NCI-H510A (cell line): ENCODE data around the gene HOXA9.
A peak's percentile ranks its signal among the peaks of the same experiment; 100 is the strongest.

ENCODE experiments used
- DNase-seq: peaks from one replicate; lab custom pipeline; 2025; lab: John Stamatoyannopoulos, UW

The HOXA9 gene

GRCh38 chr7:27188386-27189294, 23.3 kb upstream of the HOXA9 start:
- DNase-seq = no peak

GRCh38 chr7:27187475-27188385, 22.4 kb upstream of the HOXA9 start:
- no peak for DNase-seq

GRCh38 chr7:27186668-27187474, 21.5 kb upstream of the HOXA9 start:
- no peak for DNase-seq

- no peak for DNase-seq
Measured at GRCh38 chr7:27185854-27186667, 20.7 kb upstream of the HOXA9 start.

GRCh38 chr7:27185013-27185853, 19.9 kb upstream of the HOXA9 start, which contains the start of gene HOXA11:
HOXA11 (minus strand) TSS chr7:27185232; CDS start chr7:27185144, 88 bp downstream.
- peak; percentile 24 for DNase-seq

- DNase-seq = peak; percentile 24
Measured at GRCh38 chr7:27184337-27185012, 19.1 kb upstream of the HOXA9 start.

- DNase-seq = no peak
Measured at GRCh38 chr7:27183682-27184336, 18.5 kb upstream of the HOXA9 start.

GRCh38 chr7:27182861-27183681, 17.7 kb upstream of the HOXA9 start:
- no peak for DNase-seq

- no peak for DNase-seq
Measured at GRCh38 chr7:27182285-27182841, 17.0 kb upstream of the HOXA9 start.

- no peak for DNase-seq
Measured at GRCh38 chr7:27181795-27182275, 16.5 kb upstream of the HOXA9 start.

- DNase-seq = no peak
Measured at GRCh38 chr7:27180431-27181420, 15.4 kb upstream of the HOXA9 start.

GRCh38 chr7:27179503-27180430, 14.4 kb upstream of the HOXA9 start:
- peak; percentile 49 for DNase-seq

GRCh38 chr7:27179030-27179429, 13.7 kb upstream of the HOXA9 start:
- no peak for DNase-seq

- DNase-seq = no peak
Measured at GRCh38 chr7:27178366-27178765, 13.0 kb upstream of the HOXA9 start.

GRCh38 chr7:27177795-27178320, 12.5 kb upstream of the HOXA9 start:
- no peak for DNase-seq
